ENCODE data around the gene PLXNC1. TPM values are rescaled to one million over a fixed set of nuclear protein-coding genes. Genes with fewer than 3 reads are reported as not detected.
A peak's percentile ranks its signal among the peaks of the same experiment; 100 is the strongest.

Gene PLXNC1
- total and polyA plus RNA-seq, 9 of the 15 experiments (the other 6 are each of a cell fraction or from before 2014, with no cell fraction given), result 0.08 to 0.87 (median 0.28) TPM

DNA sequence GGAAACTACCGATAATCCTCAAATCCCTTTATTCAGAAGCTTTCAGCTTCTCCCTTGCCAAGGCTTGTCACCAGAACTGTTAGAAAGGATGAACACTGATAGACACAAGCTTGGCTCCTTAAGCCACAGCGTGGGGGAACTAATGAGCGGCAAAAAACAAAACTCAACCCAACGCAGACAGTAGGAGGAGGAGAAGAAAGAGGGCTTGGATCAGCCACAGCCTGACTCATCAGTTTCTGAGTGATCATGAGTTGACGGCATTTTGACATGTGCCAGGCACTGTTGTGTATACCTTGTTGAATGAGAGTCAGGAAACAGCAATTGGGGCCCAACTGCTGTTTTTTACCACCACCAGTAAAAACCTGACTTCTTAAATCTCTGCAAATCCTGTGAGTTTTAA, 23.7 kb downstream of the PLXNC1 start (continued):
- TF ChIP-seq, protein P1, sequence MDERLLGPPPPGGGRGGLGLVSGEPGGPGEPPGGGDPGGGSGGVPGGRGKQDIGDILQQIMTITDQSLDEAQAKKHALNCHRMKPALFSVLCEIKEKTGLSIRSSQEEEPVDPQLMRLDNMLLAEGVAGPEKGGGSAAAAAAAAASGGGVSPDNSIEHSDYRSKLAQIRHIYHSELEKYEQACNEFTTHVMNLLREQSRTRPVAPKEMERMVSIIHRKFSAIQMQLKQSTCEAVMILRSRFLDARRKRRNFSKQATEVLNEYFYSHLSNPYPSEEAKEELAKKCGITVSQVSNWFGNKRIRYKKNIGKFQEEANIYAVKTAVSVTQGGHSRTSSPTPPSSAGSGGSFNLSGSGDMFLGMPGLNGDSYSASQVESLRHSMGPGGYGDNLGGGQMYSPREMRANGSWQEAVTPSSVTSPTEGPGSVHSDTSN (CRISPR knock-in tag; IDR thresholded peaks at IDR 0.05; ENCODE audit: low read depth), result no peak
- TF ChIP-seq, protein P1 (tag; conservative IDR thresholded peaks at IDR 0.05; ENCODE audit: low read depth), result peak; percentile 53
- TF ChIP-seq STAT5B (CRISPR knock-in tag; IDR thresholded peaks at IDR 0.05) (no peak), KDM2B (CRISPR knock-in tag; IDR thresholded peaks at IDR 0.05) (no peak), FOSL1 (tag; conservative IDR thresholded peaks at IDR 0.05) (peak; percentile 48), MAFF (IDR thresholded peaks at IDR 0.05; ENCODE audit: low read length) (peak; percentile 83), HDGF (IDR thresholded peaks at IDR 0.05) (no peak), MTA1 (IDR thresholded peaks at IDR 0.05; ENCODE audit: borderline replicate concordance) (no peak), NCOA4 (IDR thresholded peaks at IDR 0.05; ENCODE audit: partially characterized antibody) (no peak), BCL6 (CRISPR knock-in tag; IDR thresholded peaks at IDR 0.05) (no peak), E2F3 (CRISPR knock-in tag; IDR thresholded peaks at IDR 0.05) (no peak), TCFL5 (CRISPR knock-in tag; conservative IDR thresholded peaks at IDR 0.05) (no peak), C11orf30 (IDR thresholded peaks at IDR 0.05; ENCODE audit: low read depth) (peak; percentile 95), NR2C2 (CRISPR knock-in tag; IDR thresholded peaks at IDR 0.05) (no peak), NR2C2 (tag; IDR thresholded peaks at IDR 0.05) (no peak), MYC (IDR thresholded peaks at IDR 0.05; ENCODE audit: low read depth, low read length) (peak; percentile 39; the same call in 1 of the 2 replicates), MYC (CRISPR knock-in tag; IDR thresholded peaks at IDR 0.05; ENCODE audit: borderline replicate concordance, low read depth) (no peak), ZNF766 (CRISPR knock-in tag; conservative IDR thresholded peaks at IDR 0.05) (no peak), MAFG (tag; conservative IDR thresholded peaks at IDR 0.05) (peak; percentile 96), STAT5A (IDR thresholded peaks at IDR 0.05; ENCODE audit: borderline replicate concordance, low read length) (no peak), HCFC1 (IDR thresholded peaks at IDR 0.05; ENCODE audit: low read depth, low read length) (no peak), SLC30A9 (CRISPR knock-in tag; IDR thresholded peaks at IDR 0.05) (no peak)
- TF ChIP-seq, protein P2, sequence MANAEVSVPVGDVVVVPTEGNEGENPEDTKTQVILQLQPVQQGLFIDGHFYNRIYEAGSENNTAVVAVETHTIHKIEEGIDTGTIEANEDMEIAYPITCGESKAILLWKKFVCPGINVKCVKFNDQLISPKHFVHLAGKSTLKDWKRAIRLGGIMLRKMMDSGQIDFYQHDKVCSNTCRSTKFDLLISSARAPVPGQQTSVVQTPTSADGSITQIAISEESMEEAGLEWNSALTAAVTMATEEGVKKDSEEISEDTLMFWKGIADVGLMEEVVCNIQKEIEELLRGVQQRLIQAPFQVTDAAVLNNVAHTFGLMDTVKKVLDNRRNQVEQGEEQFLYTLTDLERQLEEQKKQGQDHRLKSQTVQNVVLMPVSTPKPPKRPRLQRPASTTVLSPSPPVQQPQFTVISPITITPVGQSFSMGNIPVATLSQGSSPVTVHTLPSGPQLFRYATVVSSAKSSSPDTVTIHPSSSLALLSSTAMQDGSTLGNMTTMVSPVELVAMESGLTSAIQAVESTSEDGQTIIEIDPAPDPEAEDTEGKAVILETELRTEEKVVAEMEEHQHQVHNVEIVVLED (CRISPR knock-in tag; IDR thresholded peaks at IDR 0.05), result no peak
- TF ChIP-seq, protein P3, sequence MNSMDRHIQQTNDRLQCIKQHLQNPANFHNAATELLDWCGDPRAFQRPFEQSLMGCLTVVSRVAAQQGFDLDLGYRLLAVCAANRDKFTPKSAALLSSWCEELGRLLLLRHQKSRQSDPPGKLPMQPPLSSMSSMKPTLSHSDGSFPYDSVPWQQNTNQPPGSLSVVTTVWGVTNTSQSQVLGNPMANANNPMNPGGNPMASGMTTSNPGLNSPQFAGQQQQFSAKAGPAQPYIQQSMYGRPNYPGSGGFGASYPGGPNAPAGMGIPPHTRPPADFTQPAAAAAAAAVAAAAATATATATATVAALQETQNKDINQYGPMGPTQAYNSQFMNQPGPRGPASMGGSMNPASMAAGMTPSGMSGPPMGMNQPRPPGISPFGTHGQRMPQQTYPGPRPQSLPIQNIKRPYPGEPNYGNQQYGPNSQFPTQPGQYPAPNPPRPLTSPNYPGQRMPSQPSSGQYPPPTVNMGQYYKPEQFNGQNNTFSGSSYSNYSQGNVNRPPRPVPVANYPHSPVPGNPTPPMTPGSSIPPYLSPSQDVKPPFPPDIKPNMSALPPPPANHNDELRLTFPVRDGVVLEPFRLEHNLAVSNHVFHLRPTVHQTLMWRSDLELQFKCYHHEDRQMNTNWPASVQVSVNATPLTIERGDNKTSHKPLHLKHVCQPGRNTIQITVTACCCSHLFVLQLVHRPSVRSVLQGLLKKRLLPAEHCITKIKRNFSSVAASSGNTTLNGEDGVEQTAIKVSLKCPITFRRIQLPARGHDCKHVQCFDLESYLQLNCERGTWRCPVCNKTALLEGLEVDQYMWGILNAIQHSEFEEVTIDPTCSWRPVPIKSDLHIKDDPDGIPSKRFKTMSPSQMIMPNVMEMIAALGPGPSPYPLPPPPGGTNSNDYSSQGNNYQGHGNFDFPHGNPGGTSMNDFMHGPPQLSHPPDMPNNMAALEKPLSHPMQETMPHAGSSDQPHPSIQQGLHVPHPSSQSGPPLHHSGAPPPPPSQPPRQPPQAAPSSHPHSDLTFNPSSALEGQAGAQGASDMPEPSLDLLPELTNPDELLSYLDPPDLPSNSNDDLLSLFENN (IDR thresholded peaks at IDR 0.05; ENCODE audit: low read depth in 2 of 2, low read length in 2 of 2), result no peak

Data from K562 (cell line).